IMR-90 (cell line): Measurements from ENCODE around the gene PNKD. TPM values are rescaled to one million over a fixed set of nuclear protein-coding genes. Genes with fewer than 3 reads are reported as not detected.

ENCODE experiments used
- ATAC-seq: fragments of 200-7000 bp; cut with Tn5 transposase; 2 replicates; pipeline ENCODE4 v1.9.1; 2020; ENCODE audit warnings: low read depth, mild to moderate bottlenecking, moderate library complexity
- BruUV-seq: library from RNA; stranded (reverse); fragments of 400-500 nt; replicated peaks from 2 replicates; lab custom pipeline; 2021; lab: Mats Ljungman, UMichigan
- CTCF ChIA-PET: fragments of 300-600 bp; formaldehyde crosslinking; extraction: SDS; loops from one replicate; lab custom pipeline; 2021; ENCODE audit warnings: antibody characterized with exemption; lab: Yijun Ruan, JAX
- POLR2A ChIA-PET: fragments of 300-600 bp; sonication (Branson Sonifier 250); formaldehyde crosslinking; loops from one replicate; lab custom pipeline; 2022; ENCODE audit warnings: antibody characterized with exemption; ENCODE audit not compliant: unreplicated experiment; lab: Charles Lee
- DNase-seq: peaks from one replicate; pipeline ENCODE4 v3.0.0; 2013
- H2AFZ ChIP-seq: replicated peaks from 2 replicates; pipeline ENCODE3; 2013; ENCODE audit warnings: low read length, mild to moderate bottlenecking; ENCODE audit not compliant: poor library complexity
- H2AK5ac ChIP-seq: 2 replicates; pipeline ENCODE4 v1.6.1; 2013; ENCODE audit warnings: low read depth, low read length, inconsistent platforms
- H2AK9ac ChIP-seq: replicated peaks from 2 replicates; pipeline ENCODE3; 2013; ENCODE audit warnings: mild to moderate bottlenecking, low read depth, low read length, moderate library complexity; ENCODE audit not compliant: poor library complexity
- H2BK120ac ChIP-seq: 2 replicates; pipeline ENCODE4 v1.6.1; 2013; ENCODE audit warnings: low read depth, low read length, inconsistent platforms
- H2BK15ac ChIP-seq: 3 replicates; pipeline ENCODE4 v1.6.1; 2013; ENCODE audit warnings: low read depth, low read length, inconsistent platforms
- H2BK20ac ChIP-seq: 2 replicates; pipeline ENCODE4 v1.6.1; 2013; ENCODE audit warnings: low read depth, mild to moderate bottlenecking, inconsistent platforms, low read length, moderate library complexity
- H2BK5ac ChIP-seq: 2 replicates; pipeline ENCODE4 v1.6.1; 2013; ENCODE audit warnings: mild to moderate bottlenecking, low read depth, low read length, inconsistent platforms; ENCODE audit not compliant: poor library complexity, severe bottlenecking
- H3K14ac ChIP-seq: replicated peaks from 2 replicates; pipeline ENCODE4 v1.6.1; 2013; ENCODE audit warnings: low read depth, low read length, inconsistent platforms
- H3K18ac ChIP-seq: 2 replicates; pipeline ENCODE4 v1.6.1; 2013; ENCODE audit warnings: low read depth, low read length, control low read depth
- H3K23ac ChIP-seq: 2 replicates; pipeline ENCODE4 v1.6.1; 2013; ENCODE audit warnings: low read depth, low read length, inconsistent platforms
- H3K27ac ChIP-seq: 2 replicates; pipeline ENCODE4 v1.5.1; 2013; ENCODE audit warnings: mild to moderate bottlenecking, control low read depth, low read length; ENCODE audit not compliant: insufficient read depth
- H3K27me3 ChIP-seq: 2 replicates; pipeline ENCODE4 v1.6.1; 2013; ENCODE audit warnings: low read length; ENCODE audit not compliant: control insufficient read depth, insufficient read depth
- H3K36me3 ChIP-seq: 2 replicates; pipeline ENCODE4 v1.6.1; 2013; ENCODE audit warnings: low read length, mixed read lengths; ENCODE audit not compliant: control insufficient read depth, insufficient read depth
- H3K4ac ChIP-seq: 2 replicates; pipeline ENCODE4 v1.6.1; 2013; ENCODE audit warnings: low read depth, low read length, inconsistent platforms
- H3K4me1 ChIP-seq: 2 replicates; pipeline ENCODE4 v1.6.1; 2013; ENCODE audit warnings: low read length, mixed read lengths; ENCODE audit not compliant: control insufficient read depth, insufficient read depth
- H3K4me2 ChIP-seq: 2 replicates; pipeline ENCODE4 v1.6.1; 2013; ENCODE audit warnings: low read depth, mild to moderate bottlenecking, control low read depth, low read length, moderate library complexity
- H3K4me3 ChIP-seq: 2 replicates; pipeline ENCODE4 v1.5.1; 2013; ENCODE audit warnings: low read depth, mild to moderate bottlenecking, control low read depth, low read length, moderate library complexity; ENCODE audit not compliant: insufficient read depth
- H3K56ac ChIP-seq: 2 replicates; pipeline ENCODE4 v1.6.1; 2013; ENCODE audit warnings: low read length, inconsistent platforms; ENCODE audit not compliant: insufficient read depth; ENCODE audit errors: extremely low read depth
- H3K79me1 ChIP-seq, 2 experiments: 2 replicates each; pipeline ENCODE4 v1.6.1; 2013; ENCODE audit warnings: low read length in 2 of 2, inconsistent platforms in 1 of 2, low read depth in 1 of 2
- H3K9ac ChIP-seq: 2 replicates; pipeline ENCODE4 v1.6.1; 2013; ENCODE audit warnings: low read depth, low read length, control low read depth
- H3K9me1 ChIP-seq: 2 replicates; pipeline ENCODE4 v1.6.1; 2013; ENCODE audit warnings: low read length, inconsistent platforms; ENCODE audit not compliant: insufficient read depth
- H3K9me3 ChIP-seq: 2 replicates; pipeline ENCODE4 v1.6.1; 2013; ENCODE audit warnings: low read length; ENCODE audit not compliant: control insufficient read depth, insufficient read depth
- H4K20me1 ChIP-seq: 2 replicates; pipeline ENCODE4 v1.6.1; 2013; ENCODE audit warnings: low read length, inconsistent platforms; ENCODE audit not compliant: insufficient read depth
- H4K5ac ChIP-seq: 2 replicates; pipeline ENCODE4 v1.6.1; 2013; ENCODE audit warnings: mild to moderate bottlenecking, low read depth, low read length, control low read depth
- H4K8ac ChIP-seq, 2 experiments: 2 replicates each; pipeline ENCODE4 v1.6.1; 2013; ENCODE audit warnings: low read depth in 2 of 2, low read length in 2 of 2, control low read depth in 1 of 2, inconsistent platforms in 1 of 2
- H4K91ac ChIP-seq: 2 replicates; pipeline ENCODE4 v1.6.1; 2013; ENCODE audit warnings: low read depth, low read length, inconsistent platforms; ENCODE audit not compliant: insufficient read depth
- BHLHE40 ChIP-seq: fragments of 150-350 bp; IDR thresholded peaks from 2 replicates; pipeline ENCODE4 v1.6.1; 2016; ENCODE audit warnings: mild to moderate bottlenecking, low read depth, low read length
- CEBPB ChIP-seq: IDR thresholded peaks from 2 replicates; pipeline ENCODE4 v1.6.1; 2012; ENCODE audit warnings: low read depth, low read length, improper control_type of control experiment
- CHD1 ChIP-seq: IDR thresholded peaks from 2 replicates; pipeline ENCODE4 v1.6.1; 2012; ENCODE audit warnings: low read depth, low read length, improper control_type of control experiment
- FOS ChIP-seq: fragments of 150-350 bp; IDR thresholded peaks from 2 replicates; pipeline ENCODE4 v1.6.1; 2016; ENCODE audit warnings: low read depth, low read length
- MAFK ChIP-seq: IDR thresholded peaks from 2 replicates; pipeline ENCODE4 v1.6.1; 2012; ENCODE audit warnings: low read depth, low read length, improper control_type of control experiment
- MAZ ChIP-seq: IDR thresholded peaks from 2 replicates; pipeline ENCODE4 v1.6.1; 2012; ENCODE audit warnings: low read depth, mild to moderate bottlenecking, low read length, improper control_type of control experiment, moderate library complexity, borderline replicate concordance
- MXI1 ChIP-seq: IDR thresholded peaks from 2 replicates; pipeline ENCODE4 v1.6.1; 2012; ENCODE audit warnings: low read depth, mild to moderate bottlenecking, low read length, moderate library complexity, borderline replicate concordance
- NFE2L2 ChIP-seq: fragments of 150-350 bp; IDR thresholded peaks from 2 replicates; pipeline ENCODE4 v1.6.1; 2016; ENCODE audit warnings: low read depth, mild to moderate bottlenecking, low read length
- POLR2A ChIP-seq: IDR thresholded peaks from 2 replicates; pipeline ENCODE4 v1.6.1; 2012; ENCODE audit warnings: mild to moderate bottlenecking, low read depth, low read length
- RAD21 ChIP-seq: IDR thresholded peaks from 2 replicates; pipeline ENCODE4 v1.6.1; 2012; ENCODE audit warnings: low read length, improper control_type of control experiment
- SMC3 ChIP-seq: fragments of 150-350 bp; IDR thresholded peaks from 2 replicates; pipeline ENCODE4 v1.6.1; 2016; ENCODE audit warnings: low read depth, mild to moderate bottlenecking, antibody characterized with exemption, low read length, moderate library complexity
- WGBS, 2 experiments: methylation state at CpG; one replicate each; pipeline versions ENCODE4 v1.1.5 to v1.1.7; 2013; ENCODE audit warnings: missing lambda C conversion rate in 2 of 2; ENCODE audit not compliant: insufficient read length in 1 of 2; ENCODE audit errors: extremely low coverage in 2 of 2; 5-methylcytosine and 5-hydroxymethylcytosine counted together
- dilution Hi-C: fragments of 300-500 bp; cut with HindIII; formaldehyde crosslinking; loops from one replicate; pipeline ENCODE4 v1.14.3; 2018; ENCODE audit warnings: low sequenced_read_pairs; ENCODE audit not compliant: unreplicated experiment
- in situ Hi-C: fragments of 300-500 bp; cut with MboI; formaldehyde crosslinking; loops from 3 replicates; pipeline ENCODE4 v1.14.3; 2019; ENCODE audit warnings: low sequenced_read_pairs, inconsistent platforms, mixed read lengths
- intact Hi-C: fragments of 100-400 bp; cut with micrococcal nuclease; formaldehyde crosslinking; loops from 2 replicates; pipeline ENCODE4 v1.10.0; 2022
- polyA plus RNA-seq, 3 experiments: library from polyadenylated mRNA; depleted of rRNA; stranded (reverse); fragments of >200 nt; gene quantifications; 2 replicates each; pipeline ENCODE4 v1.2.3, GENCODE V29; 2012; ENCODE audit warnings: low replicate concordance in 1 of 3
- total RNA-seq: library from RNA; depleted of rRNA; stranded (reverse); fragments of >200 nt; gene quantifications from 2 replicates; pipeline ENCODE4 v1.2.3, GENCODE V29; 2012
- TF ChIP-seq, protein P1 (sequence below): conservative IDR thresholded peaks from 2 replicates; pipeline ENCODE4 v1.5.1; 2012; ENCODE audit warnings: mild to moderate bottlenecking, low read depth, low read length, improper control_type of control experiment

PNKD gene
- total and polyA plus RNA-seq, 2 of the 4 experiments (the other 2 are of a cell fraction) = 19.2 to 68.5 TPM

DNA sequence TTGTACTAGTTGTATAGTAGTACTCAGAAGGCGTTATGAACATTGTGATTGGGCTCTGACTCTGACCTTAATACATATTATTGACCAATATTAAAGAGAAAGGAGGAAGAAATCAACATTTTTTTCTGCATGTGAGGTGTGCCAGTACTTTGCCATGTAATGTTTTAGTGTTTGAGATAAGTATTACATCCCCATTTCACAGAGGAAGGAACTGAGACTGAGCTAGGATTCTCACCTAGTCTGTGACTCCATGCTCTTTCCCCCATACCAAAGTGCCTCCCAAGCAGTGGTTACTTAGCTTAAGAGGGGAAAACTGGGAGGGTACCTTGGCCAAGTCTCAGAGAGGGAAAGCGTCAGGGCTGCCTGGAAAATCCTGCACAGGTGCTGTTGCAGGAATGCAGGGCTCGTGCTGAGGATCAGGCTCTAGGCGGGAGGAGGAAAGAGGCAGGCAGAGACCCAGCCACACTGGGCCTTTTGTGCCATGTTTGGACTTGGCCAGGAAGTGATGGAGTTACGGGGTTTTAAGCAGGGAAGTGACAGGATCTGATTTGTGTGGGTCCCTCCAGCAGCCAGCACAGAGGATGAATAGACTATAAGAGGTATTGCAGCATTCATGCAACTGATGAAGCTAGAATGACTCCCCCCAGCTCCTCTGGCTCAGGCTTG, 1.7 kb downstream of the PNKD start (continued):
- no peak for TF ChIP-seq CHD1

DNA sequence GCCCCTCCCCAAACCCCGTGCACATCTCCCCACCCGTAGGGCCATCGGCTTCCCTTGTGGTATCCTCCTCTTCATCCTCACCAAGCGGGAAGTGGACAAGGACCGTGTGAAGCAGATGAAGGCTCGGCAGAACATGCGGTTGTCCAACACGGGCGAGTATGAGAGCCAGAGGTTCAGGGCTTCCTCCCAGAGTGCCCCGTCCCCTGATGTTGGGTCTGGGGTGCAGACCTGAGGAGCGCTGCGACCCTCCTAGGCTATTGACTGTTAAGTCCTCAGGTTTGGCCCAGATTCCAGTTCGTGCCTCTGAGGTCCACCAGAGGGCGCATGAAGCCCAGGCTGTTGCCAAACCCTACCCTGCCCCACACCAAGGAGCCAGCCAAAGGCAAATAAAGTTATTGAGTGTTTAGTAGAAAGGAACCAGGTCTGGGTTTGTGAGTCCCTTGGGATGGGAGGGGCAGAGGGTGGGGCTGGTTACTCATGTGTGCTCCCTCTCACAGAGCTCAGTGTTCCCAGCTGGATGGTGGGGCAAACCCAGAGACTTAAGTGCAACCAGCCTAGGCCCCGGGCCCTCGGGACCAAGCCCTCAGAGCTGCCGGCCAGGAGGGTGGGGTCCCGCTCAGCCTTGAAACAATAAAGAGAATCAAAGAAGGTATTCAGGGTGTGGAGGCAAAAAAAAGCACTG, 2.4 kb downstream of the PNKD start:
- ChIA-PET CTCF (interaction anchor here (0.8 to 3.9 kb wide), 4 partner anchors 12 to 170 kb away, joined by 3 to 24 read pairs (median 4); partner anchors contain the start of genes CATIP and TMBIM1), POLR2A (interaction anchor here (0.6 to 1.1 kb wide), 2 partner anchors 10 to 14 kb away, joined by 3 to 4 read pairs; no protein-coding TSS in a partner anchor)
- ATAC-seq (peak; percentile 13), DNase-seq (peak; percentile 84)
- Histone ChIP-seq H2AK5ac (0 out of 2 replicates have a peak overlapping the region, but pooled peaks have one; percentile 36), H3K14ac (no peak overlapping the region), H2BK15ac (no peak overlapping the region), H2BK120ac (no peak overlapping the region), H2AK9ac (peak overlapping the region; percentile 0), H3K4ac (peak overlapping the region; percentile 68), H2AFZ (peak overlapping the region; percentile 39), H3K27me3 (no peaks in the 10 kb centered on the region), H3K79me1 (peaks cover 20 to 69% of the 10 kb centered on the region in 2 experiments), H2BK5ac (no peak overlapping the region), H4K91ac (no peak overlapping the region), H3K4me2 (no peak overlapping the region), H2BK20ac (no peak overlapping the region), H3K23ac (no peak overlapping the region), H4K8ac (0 out of 4 replicates have a peak overlapping the region, but pooled peaks of 1 of the 2 experiments have one; percentile 22), H3K18ac (no peak overlapping the region), H3K9me1 (0 out of 2 replicates have a peak, but pooled peaks cover 3% of the 10 kb centered on the region), H3K27ac (peak overlapping the region; percentile 8; the same call in 1 of the 2 replicates), H3K4me3 (no peak overlapping the region), H4K5ac (no peak overlapping the region), H3K4me1 (peaks cover 10% of the 10 kb centered on the region), H3K56ac (no peak overlapping the region), H3K36me3 (peaks cover 41% of the 10 kb centered on the region), H3K9ac (no peak overlapping the region), H3K9me3 (no peaks in the 10 kb centered on the region), H4K20me1 (peaks cover 9% of the 10 kb centered on the region; the same call in 1 of the 2 replicates)
- BruUV-seq = no TSS peak
- intact Hi-C loops (loop anchor here (1.0 to 10.0 kb wide), 4 partner anchors 14 to 292 kb away; partner anchors contain the start of genes CATIP, CNOT9 and USP37), in situ Hi-C loops (loop anchor here (10.0 kb wide), 1 partner anchor 122 kb away; the partner anchor contains the start of gene CTDSP1), dilution Hi-C loops (no loop called here)
- WGBS, 2 experiments = 49% methylated on average over 7 of the region's 18 CpGs; no CpG with 5 or more reads in 1 of the 2 experiments
- TF ChIP-seq POLR2A (peak; percentile 40; the same call in 1 of the 2 replicates), FOS (no peak), NFE2L2 (no peak), SMC3 (peak; percentile 93), MAZ (peak; percentile 75), BHLHE40 (no peak), RAD21 (peak; percentile 93), MAFK (no peak), CEBPB (peak; percentile 59), MXI1 (0 out of 2 replicates have a peak, but pooled peaks have one; percentile 31), CHD1 (no peak)
- TF ChIP-seq, protein P1, sequence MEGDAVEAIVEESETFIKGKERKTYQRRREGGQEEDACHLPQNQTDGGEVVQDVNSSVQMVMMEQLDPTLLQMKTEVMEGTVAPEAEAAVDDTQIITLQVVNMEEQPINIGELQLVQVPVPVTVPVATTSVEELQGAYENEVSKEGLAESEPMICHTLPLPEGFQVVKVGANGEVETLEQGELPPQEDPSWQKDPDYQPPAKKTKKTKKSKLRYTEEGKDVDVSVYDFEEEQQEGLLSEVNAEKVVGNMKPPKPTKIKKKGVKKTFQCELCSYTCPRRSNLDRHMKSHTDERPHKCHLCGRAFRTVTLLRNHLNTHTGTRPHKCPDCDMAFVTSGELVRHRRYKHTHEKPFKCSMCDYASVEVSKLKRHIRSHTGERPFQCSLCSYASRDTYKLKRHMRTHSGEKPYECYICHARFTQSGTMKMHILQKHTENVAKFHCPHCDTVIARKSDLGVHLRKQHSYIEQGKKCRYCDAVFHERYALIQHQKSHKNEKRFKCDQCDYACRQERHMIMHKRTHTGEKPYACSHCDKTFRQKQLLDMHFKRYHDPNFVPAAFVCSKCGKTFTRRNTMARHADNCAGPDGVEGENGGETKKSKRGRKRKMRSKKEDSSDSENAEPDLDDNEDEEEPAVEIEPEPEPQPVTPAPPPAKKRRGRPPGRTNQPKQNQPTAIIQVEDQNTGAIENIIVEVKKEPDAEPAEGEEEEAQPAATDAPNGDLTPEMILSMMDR = peak; percentile 89
